K562 (cell line): ENCODE results near the gene EXOC4. TPM values are rescaled to one million over a fixed set of nuclear protein-coding genes. Genes with fewer than 3 reads are reported as not detected.

ENCODE experiments used
- CTCF ChIP-seq, 3 experiments: IDR thresholded peaks in 2 of 3; conservative IDR thresholded peaks in 1 of 3; 2 replicates each; pipeline ENCODE4 v1.5.1; 2011 to 2012; ENCODE audit warnings: low read length in 3 of 3, mild to moderate bottlenecking in 3 of 3, control low read depth in 2 of 3, improper control_type of control experiment in 1 of 3, inconsistent platforms in 1 of 3, low read depth in 1 of 3, mixed read lengths in 1 of 3, moderate library complexity in 1 of 3; ENCODE audit not compliant: insufficient read depth in 2 of 3
- GATAD2A ChIP-seq: fragments of 450-650 bp; IDR thresholded peaks from 2 replicates; pipeline ENCODE4 v1.6.1; 2017
- KLF13 ChIP-seq: fragments of 450-650 bp; IDR thresholded peaks from 2 replicates; pipeline ENCODE4 v1.6.1; 2016; ENCODE audit warnings: missing genetic modification characterization, low read depth, mild to moderate bottlenecking, missing compliant biosample characterization, moderate library complexity, borderline replicate concordance
- MTF1 ChIP-seq: fragments of 250-450 bp; sonication (Bioruptor Pico); IDR thresholded peaks from 2 replicates; pipeline ENCODE4 v1.9.0; 2021; ENCODE audit warnings: moderate library complexity, mild to moderate bottlenecking, inconsistent platforms, borderline replicate concordance
- ZNF518B ChIP-seq: fragments of 250-450 bp; sonication (Bioruptor Pico); IDR thresholded peaks from 2 replicates; pipeline ENCODE4 v1.5.0; 2021; ENCODE audit warnings: mild to moderate bottlenecking, moderate library complexity
- ZNF778 ChIP-seq: fragments of 450-650 bp; formaldehyde crosslinking; IDR thresholded peaks from 2 replicates; pipeline ENCODE4 v1.4.0; 2020; ENCODE audit warnings: mild to moderate bottlenecking, moderate library complexity
- polyA plus RNA-seq, 8 experiments: library from polyadenylated mRNA; depleted of rRNA in 4 of 8; stranded (reverse) in 5 of 8; unstranded in 3 of 8; fragments of >200 nt; fragmentation: Nextera tagmentation in 2 of 8; fragmentation: Illumina TruSeq in 1 of 8; extraction: Ambion mirVana in 2 of 8; extraction: Trizol in 1 of 8; gene quantifications; 2 replicates each; pipeline versions ENCODE4 v1.2.1 to v1.2.3, GENCODE V29; 2011 to 2014; ENCODE audit warnings: inconsistent platforms in 1 of 8, missing spikeins in 1 of 8
- total RNA-seq, 7 experiments: library from RNA; depleted of rRNA in 6 of 7; stranded (reverse); fragments of >200 nt in 6 of 7; fragmentation: Illumina TruSeq in 2 of 7; extraction: Trizol in 2 of 7; gene quantifications; 2 replicates each; pipeline versions ENCODE4 v1.2.1 to v1.2.3, GENCODE V29; 2011 to 2021; ENCODE audit warnings: low replicate concordance in 1 of 7

The EXOC4 gene
- total and polyA plus RNA-seq, 9 of the 15 experiments (the other 6 are each of a cell fraction or from before 2014, with no cell fraction given) = 18.5 to 73.1 (median 46.6) TPM

GRCh38 chr7:133753513-133753912, 500.6 kb downstream of the EXOC4 start (continued):
- no peak for TF ChIP-seq ZNF518B (CRISPR knock-in tag)
- no peak for TF ChIP-seq CTCF (IDR thresholded peaks at IDR 0.05 in 2 of 3, conservative IDR thresholded peaks at IDR 0.05 in 1 of 3; ENCODE audit: insufficient read depth in 2 of 3, low read depth in 1 of 3, low read length in 3 of 3)
- TF ChIP-seq ZNF778 (CRISPR knock-in tag) = no peak
- no peak for TF ChIP-seq MTF1 (CRISPR knock-in tag)
- no peak for TF ChIP-seq GATAD2A
- no peak for TF ChIP-seq KLF13 (tag)
